ENCODE data around the gene CYP3A7.
"Not testable (repeated sequence)": the region's sequence is repeated elsewhere in the genome, so short reads cannot be mapped to it uniquely, and the experiment has no call there.

Gene CYP3A7

DNA sequence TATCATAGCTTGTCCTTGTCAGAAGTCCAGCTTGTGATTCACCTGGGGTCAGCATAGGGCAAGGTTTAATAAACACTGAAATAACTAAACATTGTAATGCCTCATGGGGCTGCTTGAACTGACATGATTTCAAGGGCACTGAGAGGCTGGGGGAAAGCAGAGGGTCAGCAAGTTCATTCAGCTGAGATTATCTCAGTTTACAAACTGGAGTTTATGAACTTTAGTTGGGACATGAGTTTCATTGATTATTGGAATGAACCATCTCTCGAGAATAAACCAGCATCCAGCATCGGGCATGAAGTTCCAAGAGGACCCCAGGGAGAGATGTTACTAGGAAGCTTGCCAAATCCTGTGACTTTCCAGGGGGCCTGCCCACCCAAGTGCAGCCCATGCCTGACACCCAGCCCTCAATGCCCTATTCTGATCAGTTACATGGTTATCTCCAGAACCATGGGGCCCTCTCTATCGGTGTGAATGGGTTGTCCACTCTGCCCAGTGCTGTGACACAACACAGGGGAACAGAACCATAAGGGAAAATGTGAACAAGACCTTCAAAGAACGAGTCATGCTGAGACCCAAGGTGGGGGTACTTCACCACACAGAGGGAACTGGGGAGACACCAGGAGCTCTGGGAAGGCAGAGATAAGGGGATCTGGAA lies 7.9 kb upstream of the CYP3A7 start:
- DNase-seq (ENCODE audit: low read depth in 2 of 3, low spot score in 2 of 3), result no peak

DNA sequence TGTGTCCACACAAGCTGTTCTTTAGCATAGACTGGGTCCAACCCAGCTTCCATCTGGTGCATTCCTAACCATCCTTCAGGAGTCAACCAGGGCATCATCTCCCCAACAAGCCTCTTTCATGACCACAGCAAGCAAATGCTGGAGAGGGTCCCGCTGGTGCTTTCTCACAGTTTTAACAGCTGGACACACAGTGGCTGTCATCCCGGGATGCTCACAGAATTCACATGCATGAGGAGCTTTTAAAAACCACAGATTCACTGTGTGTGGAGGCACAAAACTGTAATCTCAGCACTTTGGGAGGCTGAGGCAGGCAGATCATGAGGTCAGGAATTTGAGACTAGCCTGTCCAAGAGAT lies 6.4 kb upstream of the CYP3A7 start:
- DNase-seq (ENCODE audit: low read depth in 2 of 3, low spot score in 2 of 3), result no peak

DNA sequence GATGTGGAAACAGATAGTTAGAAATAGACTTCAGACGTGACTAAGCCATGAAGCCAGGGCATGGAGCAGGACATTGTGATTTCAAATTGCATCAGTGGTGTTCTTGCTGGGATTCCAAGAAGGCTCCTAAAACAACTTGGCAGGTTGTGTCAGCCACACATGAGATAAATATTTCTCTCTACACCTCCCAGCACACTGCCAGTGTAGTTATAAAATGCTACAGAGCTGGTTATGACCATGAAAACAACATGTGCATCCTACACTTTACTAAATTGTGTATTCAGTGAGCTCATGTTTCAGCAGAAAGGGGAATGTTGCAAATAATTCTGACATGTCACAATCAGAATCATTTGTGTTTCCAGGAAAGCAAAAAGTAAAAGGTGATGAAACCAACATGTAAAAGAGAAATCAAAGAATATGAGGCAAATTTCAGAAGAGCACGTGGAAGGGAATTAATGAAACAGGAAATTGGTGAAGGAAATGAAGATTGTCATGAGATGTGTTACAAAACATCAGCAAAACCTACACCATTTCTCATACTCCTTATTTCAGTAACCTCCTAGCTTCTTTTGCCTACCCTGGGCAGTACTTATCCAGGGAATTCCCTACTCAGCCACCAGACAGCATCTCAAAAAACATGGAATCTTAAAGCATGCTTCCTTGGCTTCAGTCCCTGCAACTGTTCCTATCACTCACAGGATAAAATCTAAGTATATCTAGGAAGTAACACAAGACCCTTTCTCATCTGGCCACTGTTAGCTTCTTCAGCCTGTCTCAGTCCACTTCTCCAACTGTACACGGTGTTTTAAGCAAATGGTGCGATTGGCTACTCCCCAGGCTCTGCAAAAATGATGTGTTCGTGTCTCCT lies 5.8 kb upstream of the CYP3A7 start:
- no peak for DNase-seq (ENCODE audit: low read depth in 2 of 3, low spot score in 2 of 3)

DNA sequence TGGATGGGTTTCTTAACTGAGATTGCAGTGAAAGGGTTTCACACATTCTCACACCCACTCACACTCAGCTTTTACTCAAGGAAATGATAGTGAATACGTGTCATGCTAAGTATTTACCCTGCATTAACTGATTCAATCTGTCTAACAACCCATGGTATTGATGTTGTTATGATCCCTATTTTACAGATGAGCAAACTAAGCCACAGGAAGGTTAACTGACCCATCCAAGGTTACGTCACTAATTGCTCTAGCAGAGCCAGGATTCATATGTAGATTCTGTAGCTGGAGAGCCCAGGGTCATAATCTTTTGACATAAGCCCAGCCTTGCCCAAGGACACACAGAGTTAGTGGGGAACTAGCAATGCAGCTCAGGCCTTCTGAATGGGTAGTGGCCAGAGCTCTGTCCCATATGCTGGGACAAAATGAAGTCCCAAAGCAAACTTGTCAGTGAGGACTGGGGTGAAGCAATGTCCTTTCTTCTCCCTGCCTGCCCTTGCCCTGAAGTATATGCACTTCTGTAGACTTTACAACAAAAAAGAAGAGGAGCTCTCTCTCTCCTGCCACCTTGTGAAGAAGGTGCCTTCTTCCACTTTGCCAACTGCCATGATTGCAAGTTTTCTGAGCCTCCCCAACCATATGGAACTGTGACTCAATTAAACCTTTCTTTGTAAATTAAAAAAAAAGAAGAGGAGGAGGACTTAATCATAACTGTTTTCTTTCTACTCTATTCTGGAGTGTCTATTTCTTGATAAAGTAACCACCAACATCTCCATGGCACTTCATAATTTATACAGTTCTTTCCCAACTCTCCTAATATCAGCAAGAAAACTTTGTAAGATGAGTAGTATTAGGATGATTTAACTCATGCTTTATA lies 4.9 kb upstream of the CYP3A7 start:
- no peak for DNase-seq (ENCODE audit: low read depth in 2 of 3, low spot score in 2 of 3)

DNA sequence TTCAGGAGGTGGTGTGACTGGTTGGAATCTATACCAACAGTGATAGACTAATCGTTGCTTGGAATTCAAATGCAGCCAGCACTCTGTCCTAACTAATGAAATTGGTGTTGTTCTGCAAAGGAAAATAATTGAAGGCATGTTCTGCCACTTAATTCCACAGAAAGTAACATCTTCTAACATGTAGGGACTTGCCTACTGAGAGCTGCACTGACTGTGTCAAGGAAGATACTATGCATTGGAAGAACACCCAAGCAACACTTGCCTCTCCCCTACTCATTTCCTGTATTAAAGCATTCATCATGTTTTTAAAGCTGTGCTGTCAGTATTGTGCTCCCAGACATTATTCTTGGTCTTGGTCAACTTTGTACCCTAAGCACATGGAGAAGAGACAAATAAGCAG lies 2.7 kb upstream of the CYP3A7 start:
- no peak for DNase-seq (ENCODE audit: low read depth in 2 of 3, low spot score in 2 of 3)

DNA sequence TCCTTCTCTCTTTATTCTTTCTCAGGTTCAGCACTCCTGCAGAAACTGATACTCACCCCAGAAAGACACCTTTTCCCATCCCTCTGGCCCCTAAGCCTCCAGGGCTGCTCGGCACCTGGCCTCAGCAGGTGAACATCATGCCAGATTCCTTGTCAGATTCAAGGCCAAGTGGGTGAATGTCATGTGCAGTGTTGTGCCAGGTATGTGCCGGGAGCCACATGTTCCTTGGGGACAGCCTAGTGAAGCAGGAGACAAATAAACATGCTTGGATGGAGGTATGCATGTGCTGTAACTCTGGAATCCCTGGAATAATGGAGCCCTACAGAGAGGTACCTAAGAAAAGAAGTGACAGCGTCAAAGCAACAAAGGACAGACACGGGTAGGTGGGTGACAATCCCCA lies 1.7 kb upstream of the CYP3A7 start:
- DNase-seq (ENCODE audit: low read depth in 2 of 3, low spot score in 2 of 3), result not testable (repeated sequence)

DNA sequence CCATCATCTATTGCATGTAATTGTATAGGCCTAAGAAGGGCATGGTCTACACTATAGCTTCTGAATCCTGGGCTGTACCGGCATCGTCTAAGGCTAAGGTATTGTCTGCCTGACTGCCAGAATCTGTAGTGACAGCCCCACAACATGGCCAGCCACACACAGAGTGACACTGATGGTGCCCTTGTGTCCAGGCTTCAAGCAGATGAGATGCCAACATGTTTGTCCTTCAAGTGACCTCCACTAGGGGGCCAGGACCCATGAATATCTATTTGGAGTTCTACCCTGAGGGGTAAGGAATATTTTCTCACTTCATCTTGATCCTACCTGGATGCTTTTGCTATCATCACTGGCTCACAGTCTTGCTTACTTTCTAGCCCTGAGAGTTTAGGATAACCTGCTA lies 1.5 kb downstream of the CYP3A7 start:
- DNase-seq (ENCODE audit: low read depth in 2 of 3, low spot score in 2 of 3), result no peak

DNA sequence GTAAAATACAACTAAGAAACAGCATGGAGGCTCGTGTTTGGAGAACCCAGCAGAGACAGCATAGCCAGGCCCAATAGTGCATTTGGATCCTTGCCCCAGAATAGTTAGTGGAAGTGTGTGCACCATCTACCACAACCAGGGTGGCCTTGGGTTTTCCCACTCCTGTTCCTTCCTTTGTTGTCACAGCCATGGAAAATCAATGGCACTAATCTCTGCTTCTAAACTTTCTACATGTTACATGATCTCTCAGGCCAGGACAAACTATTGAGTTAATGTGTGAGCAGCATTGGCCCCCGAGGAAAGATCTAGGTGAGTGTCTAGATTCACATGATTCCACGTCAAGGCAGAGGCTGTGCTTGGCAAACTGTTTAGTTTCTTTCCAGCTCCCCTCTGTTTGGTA lies 2.0 kb downstream of the CYP3A7 start:
- DNase-seq (ENCODE audit: low read depth in 2 of 3, low spot score in 2 of 3), result no peak

DNA sequence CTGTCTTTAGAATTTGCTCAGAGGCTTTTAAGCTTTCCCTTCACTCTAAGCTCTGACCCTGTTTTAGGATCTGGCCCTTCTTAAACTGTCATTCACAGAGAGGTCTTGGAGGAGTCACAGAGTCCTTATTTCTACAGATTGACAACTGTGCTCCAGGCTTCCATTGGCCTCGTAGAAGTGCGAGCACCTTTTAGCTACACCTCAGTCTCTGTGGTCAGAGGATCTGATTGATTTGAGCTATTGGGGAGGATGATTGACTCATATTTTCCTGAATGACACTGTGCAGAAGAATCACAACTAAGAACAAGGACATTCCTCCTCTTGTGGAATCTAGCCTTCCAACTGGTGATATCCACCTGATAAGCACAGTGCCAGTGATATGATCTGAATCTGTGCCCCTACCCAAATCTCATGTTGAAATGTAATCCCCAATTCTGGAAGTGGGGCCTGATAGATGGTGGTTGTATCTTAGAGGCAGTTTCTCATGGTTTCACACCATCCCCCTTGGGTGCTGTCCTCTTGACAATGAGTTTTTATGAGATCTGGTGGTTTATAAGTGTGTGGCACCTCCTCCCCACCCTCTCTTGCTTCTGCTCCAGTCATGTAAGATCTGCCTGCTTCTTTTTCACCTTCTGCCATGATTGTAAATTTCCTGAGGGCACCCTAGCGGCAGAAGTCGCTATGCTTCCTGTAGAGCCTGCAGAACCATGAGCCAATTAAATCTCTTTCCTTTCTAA lies 3.2 kb downstream of the CYP3A7 start:
- no peak for DNase-seq (ENCODE audit: low read depth in 2 of 3, low spot score in 2 of 3)

DNA sequence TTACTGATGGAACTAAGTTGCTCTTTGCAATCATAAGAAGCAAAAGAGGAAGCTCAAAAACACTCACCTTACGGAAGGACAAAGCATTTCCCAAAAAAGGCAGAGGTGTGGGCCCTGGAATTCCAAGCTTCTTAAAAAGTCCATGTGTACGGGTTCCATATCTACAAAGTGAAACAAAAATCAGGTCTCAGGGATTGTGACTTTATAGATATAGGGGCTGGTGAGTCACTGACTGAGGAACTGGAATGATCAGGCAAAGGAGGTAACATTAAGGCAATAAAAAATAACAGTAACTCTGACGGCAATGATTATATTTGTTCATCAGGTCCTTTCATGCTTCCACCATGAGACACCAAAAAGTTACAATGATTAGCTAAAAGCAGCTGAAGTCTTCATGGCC lies 4.0 kb downstream of the CYP3A7 start:
- DNase-seq (ENCODE audit: low read depth in 2 of 3, low spot score in 2 of 3), result no peak

DNA sequence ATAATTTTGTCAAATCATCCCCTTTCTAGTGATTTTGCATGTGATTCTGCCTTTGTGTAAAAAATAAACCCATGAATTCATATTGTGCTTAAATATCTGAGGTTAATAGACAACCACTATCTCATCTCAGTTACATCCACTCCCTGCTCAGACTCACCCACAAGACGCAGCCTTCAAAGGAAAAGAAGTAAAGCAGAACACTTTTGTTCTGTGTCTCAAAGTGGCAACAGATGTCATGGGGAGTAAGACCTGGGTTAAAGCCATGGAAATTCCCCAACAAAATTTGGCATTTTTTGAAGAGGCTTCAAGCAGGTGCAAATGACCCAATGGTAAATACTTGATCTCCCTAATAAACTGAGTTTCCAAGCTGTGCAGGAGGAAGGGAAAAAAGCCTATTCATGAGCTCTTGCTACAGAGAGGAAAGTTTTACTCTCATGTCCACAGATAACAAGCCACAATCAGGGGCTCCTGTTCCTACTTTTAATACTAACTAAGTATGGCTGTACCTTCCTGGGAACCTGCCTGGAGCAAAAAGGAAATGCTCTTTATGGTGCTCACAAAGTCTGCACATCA lies 4.7 kb downstream of the CYP3A7 start:
- DNase-seq (ENCODE audit: low read depth in 2 of 3, low spot score in 2 of 3), result no peak

DNA sequence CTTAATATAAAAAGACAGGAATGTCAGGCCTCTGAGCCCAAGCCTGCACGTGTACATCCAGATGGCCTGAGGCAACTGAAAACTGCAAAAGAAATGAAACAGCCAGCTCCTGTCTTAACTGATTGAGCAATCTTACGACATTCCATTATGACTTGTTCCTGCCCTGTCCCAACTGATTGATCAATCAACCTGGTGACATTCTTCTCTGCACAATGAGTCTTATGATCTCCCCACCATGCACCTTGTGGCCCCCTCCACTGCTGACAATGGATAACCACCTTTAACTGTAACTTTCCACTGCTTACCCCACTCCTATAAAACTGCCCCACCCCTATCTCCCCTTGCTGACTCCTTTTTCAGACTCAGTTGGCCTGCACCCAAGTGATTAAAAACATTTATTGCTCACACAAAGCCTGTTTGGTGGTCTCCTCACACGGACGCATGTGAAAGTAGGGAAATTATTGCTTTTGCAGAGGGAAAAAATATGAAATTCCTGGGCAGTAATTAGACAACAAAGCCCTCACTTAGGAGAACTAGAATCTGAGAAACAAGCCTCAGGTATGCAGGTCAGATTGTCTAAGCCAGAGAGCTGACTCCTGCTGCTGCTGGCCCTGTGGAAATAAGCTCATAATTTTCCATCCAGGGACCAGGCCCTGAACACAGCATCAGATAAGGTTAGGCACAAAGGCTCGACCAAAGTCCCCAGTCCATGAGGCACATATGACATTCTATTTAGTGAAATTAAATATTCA lies 5.3 kb downstream of the CYP3A7 start:
- DNase-seq (ENCODE audit: low read depth in 2 of 3, low spot score in 2 of 3), result no peak

DNA sequence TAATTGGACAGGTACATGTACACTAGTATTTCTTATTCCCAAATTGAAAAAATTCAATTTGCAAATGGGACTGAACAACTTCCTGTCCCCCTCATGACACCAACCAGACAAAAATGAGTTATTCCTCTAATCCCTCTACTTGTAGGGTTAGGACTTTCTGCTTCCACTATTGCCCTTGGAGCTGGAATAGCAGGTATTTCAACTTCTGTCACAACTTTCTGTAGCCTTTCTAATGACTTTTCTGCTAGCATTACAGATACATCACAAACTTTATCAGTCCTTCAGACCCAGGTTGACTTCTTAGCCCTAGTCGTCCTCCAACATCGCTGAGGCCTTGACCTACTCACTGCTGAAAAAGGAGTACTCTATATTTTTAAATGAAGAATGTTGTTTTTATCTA lies 6.4 kb downstream of the CYP3A7 start:
- DNase-seq (ENCODE audit: low read depth in 2 of 3, low spot score in 2 of 3), result no peak

DNA sequence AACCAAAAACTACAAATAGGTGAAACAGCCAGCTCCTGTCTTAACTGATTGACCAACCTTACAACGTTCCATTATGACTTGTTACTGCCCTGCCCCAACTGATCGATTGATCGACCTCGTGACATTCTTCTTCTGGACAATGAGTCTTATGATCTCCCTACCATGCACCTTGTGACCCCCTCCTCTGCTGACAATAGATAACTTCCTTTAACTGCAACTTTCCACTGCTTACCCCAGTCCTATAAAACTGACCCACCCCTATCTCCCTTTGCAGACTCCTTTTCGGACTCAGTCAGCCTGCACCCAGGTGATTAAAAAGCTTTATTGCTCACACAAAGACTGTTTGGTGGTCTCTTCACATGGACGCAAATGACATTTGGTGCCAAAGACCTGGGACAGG lies 11.8 kb downstream of the CYP3A7 start:
- DNase-seq (ENCODE audit: low read depth in 2 of 3, low spot score in 2 of 3), result not testable (repeated sequence)

DNA sequence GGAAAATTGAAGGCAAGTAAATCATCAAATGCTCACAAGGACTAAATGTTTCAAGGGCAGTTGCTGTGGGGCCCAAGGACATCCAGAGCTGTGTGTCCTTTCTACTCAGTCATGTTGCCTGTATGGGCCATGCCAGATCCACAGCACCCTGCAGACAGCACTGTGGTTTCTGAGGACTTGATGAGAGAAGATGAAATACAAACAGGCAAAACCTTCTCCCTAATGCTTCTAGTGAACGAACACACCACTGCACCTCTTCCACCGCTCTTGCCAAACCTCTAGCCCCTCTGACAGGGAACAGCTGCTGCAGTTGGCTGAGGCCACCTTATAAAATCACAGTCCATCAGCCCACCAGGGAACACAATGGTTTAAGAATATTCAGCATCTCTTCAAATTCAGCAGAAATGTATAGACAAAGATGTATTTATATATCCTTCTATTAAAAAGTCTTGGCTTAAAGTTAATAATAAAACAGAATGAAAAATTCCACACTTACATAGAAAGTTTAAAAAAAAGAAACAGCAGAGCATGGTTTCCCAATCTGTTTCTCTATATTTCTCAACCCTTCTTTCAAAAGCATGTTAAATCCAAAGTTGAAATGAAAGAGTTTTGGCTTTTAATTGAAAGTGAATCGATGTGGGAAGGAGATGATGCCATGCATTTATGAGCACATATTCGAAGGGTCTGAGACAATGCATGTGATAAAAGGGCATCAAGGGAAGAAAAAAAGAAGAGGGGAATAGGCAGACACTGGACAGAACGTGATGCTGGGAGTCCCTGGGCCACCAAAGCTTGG lies 14.0 kb downstream of the CYP3A7 start:
- no peak for DNase-seq (ENCODE audit: low read depth in 2 of 3, low spot score in 2 of 3)

DNA sequence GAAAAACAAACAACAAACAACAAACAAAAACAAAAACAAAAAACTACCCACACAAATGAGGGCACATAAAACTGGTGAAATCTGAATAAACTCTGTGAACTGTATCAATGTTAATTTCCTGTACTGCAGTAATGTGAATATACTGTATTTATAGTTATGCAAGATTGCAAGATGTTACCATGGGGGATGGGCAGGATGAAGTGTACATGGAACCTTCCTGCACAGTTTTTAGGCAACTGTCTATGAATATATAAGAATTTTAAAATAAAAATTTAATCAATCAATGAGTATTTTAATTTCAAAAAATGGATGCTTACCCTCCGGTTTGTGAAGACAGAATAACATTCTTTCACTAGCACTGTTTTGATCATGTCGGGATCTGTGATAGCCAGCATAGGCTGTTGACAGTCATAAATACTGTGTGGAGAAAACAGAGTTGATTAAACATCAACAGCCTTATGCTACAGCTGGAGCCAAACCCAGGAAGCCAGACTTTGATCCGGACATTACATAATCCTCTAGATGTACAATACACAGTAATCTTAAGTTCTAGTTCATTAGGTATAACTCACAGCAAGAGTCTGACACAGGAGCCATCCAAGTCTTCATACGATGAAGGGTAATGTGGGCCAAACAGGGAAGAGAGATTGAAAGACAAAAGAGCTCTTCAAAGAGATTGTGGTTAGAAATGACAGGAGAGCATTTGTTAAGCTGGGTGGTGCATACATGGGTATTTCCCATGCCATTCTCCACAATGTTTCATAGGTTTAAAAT lies 14.8 kb downstream of the CYP3A7 start:
- DNase-seq (ENCODE audit: low read depth in 2 of 3, low spot score in 2 of 3), result no peak

DNA sequence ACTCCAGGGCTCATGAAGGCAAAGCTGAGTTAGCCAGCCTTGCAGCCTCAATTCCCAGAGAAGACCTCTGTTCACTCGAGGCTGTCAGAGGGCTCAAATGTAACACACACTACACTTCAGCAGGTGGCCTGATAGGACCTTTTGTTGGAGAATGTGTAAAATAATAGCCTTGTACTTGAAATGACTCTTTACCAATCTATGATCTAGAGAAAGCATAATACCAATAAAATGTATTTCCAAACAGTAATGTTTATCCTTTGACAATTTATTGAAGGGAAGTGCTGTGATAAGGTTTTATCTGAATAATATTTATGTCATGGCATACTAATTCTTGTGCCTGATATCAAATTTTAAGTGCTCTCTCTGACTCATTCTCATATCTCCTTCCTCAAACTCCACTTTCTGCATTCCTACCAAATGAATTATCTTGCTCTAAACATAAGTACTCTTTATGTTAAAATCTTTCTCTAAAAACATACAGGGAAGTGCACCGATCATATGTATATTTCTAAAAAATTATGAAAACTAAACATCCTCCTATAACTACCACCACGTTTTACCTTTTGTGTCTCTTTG lies 20.9 kb downstream of the CYP3A7 start:
- DNase-seq (ENCODE audit: low read depth in 2 of 3, low spot score in 2 of 3), result no peak
